Measurements from ENCODE around the gene THRAP3. TPM values are rescaled to one million over a fixed set of nuclear protein-coding genes. Genes with fewer than 3 reads are reported as not detected.
A peak's percentile ranks its signal among the peaks of the same experiment; 100 is the strongest.
"Not testable (repeated sequence)": the region's sequence is repeated elsewhere in the genome, so short reads cannot be mapped to it uniquely, and the experiment has no call there.

THRAP3 gene
- 157 and 161 TPM in 2 replicates for total RNA-seq

GRCh38 chr1:36223996-36224536, at the start of gene THRAP3:
THRAP3 (plus strand) TSS chr1:36224443; CDS start chr1:36282564, 58,121 bp downstream.
- Mint-ChIP-seq H3K27me3 (no peaks in the 10 kb centered on the region), H3K9me3 (no peaks in the 10 kb centered on the region), H3K27ac (peak within 1 kb of the TSS; percentile 100), H3K4me1 (peaks cover 29% of the 10 kb centered on the region), H3K4me3 (peak within 1 kb of the TSS; percentile 97), H3K36me3 (ENCODE audit: low read depth) (peaks cover 37% of the 10 kb centered on the region)
- intact Hi-C loops (cut with micrococcal nuclease), result loop anchor here (1.0 to 5.0 kb wide), 7 partner anchors 62 to 162 kb away; partner anchors contain the start of genes ADPRS, SH3D21 and TRAPPC3
- DNase-seq, result peak; percentile 100

GRCh38 chr1:36174713-36175112, 49.5 kb upstream of the THRAP3 start:
- no peaks in the 10 kb centered on the region for H3K27me3 Mint-ChIP-seq
- H3K4me3 Mint-ChIP-seq, result no peak overlapping the region
- H3K9me3 Mint-ChIP-seq, result no peaks in the 10 kb centered on the region
- no peak for DNase-seq
- H3K27ac Mint-ChIP-seq, result no peak overlapping the region
- H3K4me1 Mint-ChIP-seq, result peaks cover 4% of the 10 kb centered on the region
- intact Hi-C loops (cut with micrococcal nuclease), result no loop called here
- H3K36me3 Mint-ChIP-seq (ENCODE audit: low read depth), result peaks cover 54% of the 10 kb centered on the region

DNA sequence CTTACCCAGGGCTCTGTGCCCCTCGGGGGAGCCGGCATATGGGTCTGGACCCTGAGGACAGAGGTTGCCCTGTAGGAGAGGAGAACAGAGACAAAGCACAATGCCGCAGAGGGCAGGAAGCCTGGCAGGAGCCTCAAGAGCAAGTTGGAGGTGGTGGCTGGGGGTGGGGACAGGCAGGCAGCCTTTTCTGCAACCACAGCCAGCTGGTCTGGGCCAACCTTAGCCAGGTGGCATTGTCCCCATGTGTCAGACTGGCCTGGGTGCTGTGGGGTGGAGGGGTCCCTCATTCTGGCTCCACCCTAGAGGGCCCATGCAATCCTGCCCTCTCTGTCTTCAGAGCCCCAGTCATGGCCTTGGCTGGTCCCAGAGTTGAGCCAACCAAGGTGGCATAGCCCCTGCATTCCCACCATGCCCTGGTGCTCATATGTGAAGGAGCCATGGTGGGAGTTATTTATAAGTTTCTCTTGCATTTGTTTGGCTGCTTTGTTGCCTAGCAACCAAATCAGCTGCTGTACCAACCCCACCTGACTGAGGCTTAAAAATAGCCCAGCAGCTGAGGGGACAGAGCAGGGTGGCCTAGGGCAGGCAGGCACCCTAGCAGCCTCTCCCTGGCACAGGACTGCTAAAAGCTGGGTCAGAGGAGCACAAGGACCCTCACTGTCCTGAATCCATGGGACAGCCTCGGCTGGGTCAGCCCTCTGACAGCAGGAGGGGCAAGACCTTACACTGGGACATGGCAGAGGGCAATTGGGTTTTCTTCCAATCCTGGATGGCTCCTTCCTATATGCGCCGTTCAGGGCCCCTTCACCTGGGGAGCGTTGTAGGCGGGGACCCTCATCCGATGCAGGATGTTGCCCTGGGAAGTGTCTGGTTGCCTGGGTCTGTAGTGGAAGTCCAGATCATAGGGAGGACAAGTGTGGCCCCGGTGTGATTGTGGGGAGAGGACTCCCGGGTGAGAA, 48.8 kb upstream of the THRAP3 start:
- Mint-ChIP-seq H3K27ac (no peak overlapping the region), H3K27me3 (no peaks in the 10 kb centered on the region)

DNA sequence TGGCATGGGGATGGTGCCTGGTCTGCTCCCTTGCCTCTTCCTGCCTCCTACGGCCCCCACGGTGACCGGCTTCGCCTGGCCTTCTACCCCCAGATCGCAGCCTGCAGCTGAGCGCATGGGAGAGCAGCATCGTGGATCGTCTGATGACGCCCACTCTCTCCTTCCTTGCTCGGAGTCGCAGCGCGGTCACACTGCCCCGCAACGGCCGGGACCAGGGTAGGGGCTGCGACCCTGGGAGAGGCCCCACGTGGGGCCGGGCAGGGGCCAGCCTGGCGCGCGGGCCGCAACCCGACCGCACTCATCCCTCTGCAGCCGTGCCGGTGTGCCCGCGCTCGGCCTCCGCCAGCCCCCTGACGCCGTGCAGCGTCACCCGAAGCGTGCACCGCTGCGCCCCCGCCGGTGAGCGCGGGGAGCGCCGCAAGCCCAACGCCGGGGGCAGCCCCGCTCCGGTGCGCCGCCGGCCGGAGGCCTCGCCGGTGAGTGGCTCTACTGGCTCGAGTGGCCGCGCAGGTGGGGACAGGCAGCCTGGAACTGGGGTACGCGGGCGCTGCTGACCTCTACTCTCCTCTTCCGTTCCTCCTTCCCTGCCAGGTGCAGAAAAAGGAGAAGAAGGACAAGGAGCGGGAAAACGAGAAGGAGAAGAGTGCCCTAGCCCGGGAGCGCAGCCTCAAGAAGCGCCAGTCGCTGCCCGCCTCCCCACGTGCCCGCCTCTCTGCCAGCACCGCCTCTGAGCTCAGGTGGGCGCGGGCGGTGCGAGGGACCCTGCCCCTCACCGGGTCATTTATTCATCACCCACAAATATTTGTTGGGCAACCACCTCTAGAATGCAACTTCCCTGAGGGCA, 47.9 kb upstream of the THRAP3 start:
- intact Hi-C loops (cut with micrococcal nuclease), result no loop called here
- no peak overlapping the region for H3K4me3 Mint-ChIP-seq
- H3K27ac Mint-ChIP-seq, result no peak overlapping the region
- peaks cover 4% of the 10 kb centered on the region for H3K4me1 Mint-ChIP-seq
- DNase-seq, result no peak
- H3K36me3 Mint-ChIP-seq (ENCODE audit: low read depth), result peaks cover 58% of the 10 kb centered on the region
- H3K27me3 Mint-ChIP-seq, result no peaks in the 10 kb centered on the region
- no peaks in the 10 kb centered on the region for H3K9me3 Mint-ChIP-seq

More for the DNA sequence above, 48.8 kb upstream of the THRAP3 start:
- DNase-seq, result peak; percentile 69
- Mint-ChIP-seq H3K9me3 (no peaks in the 10 kb centered on the region), H3K4me3 (no peak overlapping the region), H3K4me1 (peaks cover 4% of the 10 kb centered on the region), H3K36me3 (ENCODE audit: low read depth) (peaks cover 57% of the 10 kb centered on the region)
- intact Hi-C loops (cut with micrococcal nuclease), result no loop called here

DNA sequence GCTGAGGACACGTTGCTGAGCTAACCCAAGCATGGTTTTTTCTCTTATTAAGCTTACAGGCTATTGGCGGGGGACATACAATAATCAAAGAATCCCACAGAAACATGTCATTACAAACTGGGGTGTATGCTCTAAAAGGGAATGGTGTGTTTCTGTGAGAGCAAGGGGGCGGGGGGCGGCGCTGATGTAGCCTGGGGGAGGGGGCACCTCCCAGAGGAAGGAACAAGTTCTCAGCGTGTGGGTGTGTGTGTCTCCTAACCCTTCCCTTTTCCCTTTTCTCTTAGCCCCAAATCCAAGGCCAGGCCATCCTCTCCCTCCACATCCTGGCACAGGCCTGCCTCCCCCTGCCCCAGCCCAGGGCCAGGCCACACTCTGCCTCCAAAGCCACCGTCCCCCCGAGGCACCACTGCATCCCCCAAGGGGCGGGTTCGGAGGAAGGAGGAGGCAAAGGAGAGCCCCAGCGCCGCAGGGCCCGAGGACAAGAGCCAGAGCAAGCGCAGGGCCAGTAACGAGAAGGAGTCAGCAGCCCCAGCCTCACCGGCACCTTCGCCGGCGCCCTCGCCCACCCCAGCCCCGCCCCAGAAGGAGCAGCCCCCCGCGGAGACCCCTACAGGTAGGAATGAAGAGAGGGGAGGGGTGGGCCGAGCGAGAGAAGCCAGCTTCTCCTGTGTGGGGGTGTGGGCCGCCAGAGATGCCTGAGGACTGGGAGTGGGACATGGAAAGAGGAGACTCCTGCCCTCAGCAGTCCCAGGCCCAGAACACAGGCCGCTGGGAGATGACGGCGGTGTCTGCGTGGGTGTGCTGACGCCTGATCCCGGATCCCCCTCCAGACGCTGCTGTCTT, 46.4 kb upstream of the THRAP3 start:
- Mint-ChIP-seq H3K27ac (no peak overlapping the region), H3K9me3 (no peaks in the 10 kb centered on the region), H3K36me3 (ENCODE audit: low read depth) (peaks cover 48% of the 10 kb centered on the region), H3K27me3 (no peaks in the 10 kb centered on the region), H3K4me3 (no peak overlapping the region), H3K4me1 (peaks cover 4% of the 10 kb centered on the region)
- DNase-seq, result no peak
- intact Hi-C loops (cut with micrococcal nuclease), result no loop called here

- H3K27me3 Mint-ChIP-seq, result no peaks in the 10 kb centered on the region
- no peaks in the 10 kb centered on the region for H3K9me3 Mint-ChIP-seq
- no peak for DNase-seq
- intact Hi-C loops (cut with micrococcal nuclease), result no loop called here
- H3K27ac Mint-ChIP-seq, result no peak overlapping the region
- peaks cover 44% of the 10 kb centered on the region for H3K36me3 Mint-ChIP-seq (ENCODE audit: low read depth)
- no peak overlapping the region for H3K4me3 Mint-ChIP-seq
- H3K4me1 Mint-ChIP-seq, result peaks cover 3% of the 10 kb centered on the region
These were observed 45.6 kb upstream of the THRAP3 start for GRCh38 chr1:36178471-36179219.

DNA sequence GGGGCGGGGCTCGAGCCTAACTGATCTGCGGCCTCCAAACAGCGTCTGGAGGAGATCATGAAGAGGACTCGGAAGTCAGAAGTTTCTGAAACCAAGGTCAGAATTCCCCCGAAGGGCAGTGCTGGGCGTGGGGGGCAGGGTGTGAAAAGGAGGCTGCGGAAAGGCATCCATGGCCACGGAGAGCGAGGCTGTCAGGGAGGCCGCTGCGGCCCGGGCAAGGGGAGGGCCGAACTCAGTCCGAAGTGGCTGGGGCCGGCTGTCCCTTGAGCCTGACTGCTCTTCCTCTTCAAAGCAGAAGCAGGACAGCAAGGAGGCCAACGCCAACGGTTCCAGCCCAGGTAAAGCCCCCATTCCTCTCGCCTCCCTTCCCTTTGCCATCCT, 45.0 kb upstream of the THRAP3 start:
- Mint-ChIP-seq H3K4me3 (no peak overlapping the region), H3K27me3 (no peaks in the 10 kb centered on the region), H3K4me1 (no peaks in the 10 kb centered on the region), H3K36me3 (ENCODE audit: low read depth) (peaks cover 39% of the 10 kb centered on the region), H3K27ac (no peak overlapping the region), H3K9me3 (no peaks in the 10 kb centered on the region)
- intact Hi-C loops (cut with micrococcal nuclease), result no loop called here
- no peak for DNase-seq

- no peak for DNase-seq
- Mint-ChIP-seq H3K27ac (peak overlapping the region; percentile 18), H3K27me3 (no peaks in the 10 kb centered on the region), H3K36me3 (ENCODE audit: low read depth) (peaks cover 25% of the 10 kb centered on the region), H3K9me3 (no peaks in the 10 kb centered on the region), H3K4me3 (no peak overlapping the region), H3K4me1 (peaks cover 2% of the 10 kb centered on the region)
- intact Hi-C loops (cut with micrococcal nuclease), result no loop called here
These were observed 41.5 kb upstream of the THRAP3 start for GRCh38 chr1:36182734-36183133.

DNA sequence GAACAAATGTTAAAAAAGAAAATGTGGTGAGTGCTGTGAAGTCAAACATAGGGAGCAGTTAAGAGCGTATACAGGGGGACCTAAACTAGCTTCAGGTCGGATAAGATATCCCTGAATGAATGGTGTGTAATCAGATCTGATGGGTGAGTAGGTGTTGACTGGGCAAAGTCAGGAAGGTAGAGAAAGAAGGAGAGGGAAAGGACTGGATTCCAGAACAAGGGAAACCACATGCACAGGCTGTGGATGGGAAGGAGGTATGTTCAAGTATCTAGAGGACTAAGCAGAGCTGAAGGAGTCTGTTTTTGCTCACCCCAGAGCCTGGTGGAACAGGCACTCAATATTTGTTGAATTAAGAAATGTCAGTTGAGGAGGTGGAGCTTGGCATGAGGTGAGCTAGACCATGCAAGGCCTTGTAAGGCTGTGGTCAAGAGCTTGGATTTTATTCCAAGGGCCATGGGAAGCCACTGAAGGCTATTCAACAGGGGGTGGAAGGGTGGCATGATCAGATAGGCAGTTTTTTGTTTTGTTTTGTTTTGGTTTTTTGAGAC, 40.9 kb upstream of the THRAP3 start:
- H3K9me3 Mint-ChIP-seq, result no peaks in the 10 kb centered on the region
- H3K4me1 Mint-ChIP-seq, result peaks cover 6% of the 10 kb centered on the region
- no peak overlapping the region for H3K4me3 Mint-ChIP-seq
- peaks cover 24% of the 10 kb centered on the region for H3K36me3 Mint-ChIP-seq (ENCODE audit: low read depth)
- intact Hi-C loops (cut with micrococcal nuclease), result no loop called here
- no peaks in the 10 kb centered on the region for H3K27me3 Mint-ChIP-seq
- no peak for DNase-seq
- peak overlapping the region; percentile 39 for H3K27ac Mint-ChIP-seq

GRCh38 chr1:36187800-36188593, 36.2 kb upstream of the THRAP3 start:
- H3K27me3 Mint-ChIP-seq, result no peaks in the 10 kb centered on the region
- peaks cover 2% of the 10 kb centered on the region for H3K36me3 Mint-ChIP-seq (ENCODE audit: low read depth)
- peak overlapping the region; percentile 79 for H3K27ac Mint-ChIP-seq
- no peaks in the 10 kb centered on the region for H3K9me3 Mint-ChIP-seq
- peak; percentile 94 for DNase-seq
- H3K4me3 Mint-ChIP-seq, result no peak overlapping the region
- peaks cover 6% of the 10 kb centered on the region for H3K4me1 Mint-ChIP-seq
- intact Hi-C loops (cut with micrococcal nuclease), result loop anchor here (1.0 kb wide), 2 partner anchors 39 to 88 kb away; partner anchors contain the start of gene TRAPPC3

DNA sequence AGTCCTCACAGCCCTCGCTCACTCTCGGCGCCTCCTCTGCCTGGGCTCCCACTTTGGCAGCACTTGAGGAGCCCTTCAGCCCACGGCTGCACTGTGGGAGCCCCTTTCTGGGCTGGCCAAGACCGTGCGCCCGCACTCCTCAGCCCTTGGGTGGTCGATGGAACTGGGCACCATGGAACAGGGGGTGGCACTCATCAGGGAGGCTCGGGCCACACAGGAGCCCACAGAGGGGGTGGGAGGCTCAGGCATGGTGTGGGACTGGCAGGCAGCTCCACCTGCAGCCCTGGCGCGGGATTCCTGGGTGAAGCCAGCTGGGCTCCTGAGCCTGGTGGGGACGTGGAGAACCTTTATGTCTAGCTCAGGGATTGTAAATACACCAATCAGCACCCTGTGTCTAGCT, 27.4 kb upstream of the THRAP3 start:
- H3K4me3 Mint-ChIP-seq; H3K9me3 Mint-ChIP-seq; DNase-seq; H3K27me3 Mint-ChIP-seq; H3K27ac Mint-ChIP-seq; intact Hi-C loops (cut with micrococcal nuclease); H3K4me1 Mint-ChIP-seq; H3K36me3 Mint-ChIP-seq (ENCODE audit: low read depth): not testable (repeated sequence)

GRCh38 chr1:36198641-36199040, 25.6 kb upstream of the THRAP3 start:
- H3K27ac Mint-ChIP-seq, result no peak overlapping the region
- H3K4me3 Mint-ChIP-seq, result no peak overlapping the region
- peaks cover 3% of the 10 kb centered on the region for H3K27me3 Mint-ChIP-seq
- H3K9me3 Mint-ChIP-seq, result no peaks in the 10 kb centered on the region
- H3K36me3 Mint-ChIP-seq (ENCODE audit: low read depth), result no peaks in the 10 kb centered on the region
- intact Hi-C loops (cut with micrococcal nuclease), result no loop called here
- no peak for DNase-seq
- H3K4me1 Mint-ChIP-seq, result no peaks in the 10 kb centered on the region
